Nephron progenitor cell (in vitro differentiated cells): ENCODE measurements around the gene CTDNEP1.

Experiments
- DNase-seq: peaks from one replicate; pipeline ENCODE4 v3.0.0; 2021
- H3K27ac Mint-ChIP-seq: 2 replicates; pipeline ENCODE4 v1.8.0; 2021; ENCODE audit warnings: mild to moderate bottlenecking, moderate library complexity, mixed read lengths
- H3K27me3 Mint-ChIP-seq: 2 replicates; pipeline ENCODE4 v1.8.0; 2021; ENCODE audit warnings: mild to moderate bottlenecking, low read depth, mixed read lengths; ENCODE audit not compliant: poor library complexity
- H3K36me3 Mint-ChIP-seq: 2 replicates; pipeline ENCODE4 v1.8.0; 2021; ENCODE audit warnings: low read depth, mixed read lengths
- H3K4me1 Mint-ChIP-seq: 2 replicates; pipeline ENCODE4 v1.8.0; 2021; ENCODE audit warnings: mixed read lengths
- H3K4me3 Mint-ChIP-seq: 2 replicates; pipeline ENCODE4 v1.8.0; 2021; ENCODE audit warnings: mild to moderate bottlenecking, moderate library complexity, mixed read lengths
- H3K9me3 Mint-ChIP-seq: 2 replicates; pipeline ENCODE4 v1.8.0; 2021; ENCODE audit warnings: mild to moderate bottlenecking, moderate library complexity, mixed read lengths
- CTCF ChIP-seq: fragments of 200-600 bp; sonication (generic); IDR thresholded peaks from 2 replicates; pipeline ENCODE4 v1.5.0; 2021; ENCODE audit warnings: antibody characterized with exemption

Gene CTDNEP1

GRCh38 chr17:7251661-7252175 lies at the start of gene CTDNEP1:
TSS of gene CTDNEP1 (minus strand) at chr17:7251734. CDS start at chr17:7251296, 438 bp downstream.
- no peaks in the 10 kb centered on the region for H3K9me3 Mint-ChIP-seq
- H3K4me1 Mint-ChIP-seq: peaks cover 51% of the 10 kb centered on the region
- DNase-seq: peak; percentile 99
- H3K27me3 Mint-ChIP-seq: peaks cover 2% of the 10 kb centered on the region
- peak within 1 kb of the TSS; percentile 98 for H3K4me3 Mint-ChIP-seq
- H3K36me3 Mint-ChIP-seq: peaks cover 27% of the 10 kb centered on the region
- TF ChIP-seq CTCF: no peak
- peak within 1 kb of the TSS; percentile 100 for H3K27ac Mint-ChIP-seq

DNA sequence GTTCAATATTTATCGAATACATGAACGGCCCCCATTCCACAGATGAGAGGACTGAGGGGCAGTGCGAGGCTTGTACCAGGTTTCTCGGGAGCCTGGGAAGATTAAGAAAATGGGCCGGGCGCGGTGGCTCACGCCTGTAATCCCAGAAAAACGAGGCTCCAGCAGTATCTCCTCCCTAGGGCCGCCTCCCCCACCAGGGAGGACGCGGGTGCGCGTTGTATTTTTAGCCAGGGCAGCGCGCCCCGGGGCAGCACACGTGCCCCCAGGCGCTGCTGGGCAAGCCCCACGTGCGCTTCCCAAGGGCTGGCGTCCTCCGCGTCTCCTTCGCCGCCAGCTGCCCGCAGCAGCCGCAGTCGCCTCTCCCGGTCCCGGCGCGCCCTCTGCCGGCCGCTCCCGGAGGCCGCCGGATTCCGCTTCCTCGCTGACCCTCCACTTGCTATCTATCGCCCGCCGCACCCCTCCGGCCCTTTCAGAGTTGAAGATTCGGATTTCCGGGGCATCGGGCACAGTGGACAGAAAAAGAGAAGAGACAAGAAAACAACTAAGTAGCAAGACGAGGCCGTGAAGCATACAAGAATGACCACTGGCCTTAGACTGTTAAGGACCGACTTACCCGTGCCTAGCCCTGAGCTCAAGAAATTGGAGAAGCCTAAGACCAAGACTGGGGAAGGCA lies 44.8 kb upstream of the CTDNEP1 start:
- Mint-ChIP-seq H3K9me3 (no peaks in the 10 kb centered on the region), H3K4me3 (peak overlapping the region; percentile 61), H3K4me1 (peaks cover 39% of the 10 kb centered on the region), H3K27me3 (peaks cover 80% of the 10 kb centered on the region), H3K27ac (no peak overlapping the region), H3K36me3 (no peaks in the 10 kb centered on the region)
- peak; percentile 94 for DNase-seq
- TF ChIP-seq CTCF: peak; percentile 88

DNA sequence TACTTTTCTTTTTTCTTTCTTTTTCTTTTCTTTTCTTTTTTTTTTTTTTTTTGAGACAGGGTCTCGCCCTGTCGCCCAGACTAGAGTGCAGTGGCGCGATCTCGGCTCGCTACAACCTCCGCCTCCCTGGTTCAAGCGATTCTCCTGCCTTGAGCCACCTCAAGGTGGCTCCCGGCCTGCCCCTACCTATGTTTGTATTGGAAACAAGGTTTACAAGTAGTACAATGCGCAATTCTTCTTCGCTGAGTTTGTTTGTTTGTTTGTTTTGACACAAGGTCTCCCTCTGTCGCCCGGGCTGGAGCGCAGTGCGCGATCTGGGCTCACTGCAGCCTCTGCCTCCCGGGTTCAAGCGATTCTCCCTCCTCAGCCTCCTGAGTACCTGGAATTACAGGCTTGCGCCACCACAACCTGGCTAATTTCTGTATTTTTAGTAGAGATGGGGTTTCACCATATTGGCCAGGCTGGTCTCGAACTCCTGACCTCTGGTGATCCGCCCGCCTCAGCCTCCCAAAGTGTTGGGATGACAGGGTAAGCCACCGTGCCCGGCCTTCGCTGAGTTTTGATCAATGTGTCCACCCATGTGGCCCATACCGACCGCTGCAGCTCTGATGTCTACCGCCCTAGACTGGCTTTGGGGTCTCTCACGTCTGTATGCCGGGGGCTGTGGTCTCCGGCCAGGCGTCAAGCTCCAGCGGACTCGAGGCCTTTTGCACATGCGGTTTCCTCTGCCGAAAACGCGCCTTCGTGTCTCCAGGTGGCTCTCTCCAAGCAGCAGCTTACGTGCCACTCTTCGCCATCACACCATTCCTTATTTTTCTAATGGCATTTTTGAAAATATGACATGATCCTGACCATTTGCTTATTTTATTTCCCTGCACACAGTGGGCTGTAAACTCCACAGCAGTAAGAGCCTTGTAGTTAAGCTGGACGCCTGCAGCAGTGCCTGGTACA lies 44.0 kb upstream of the CTDNEP1 start:
- Mint-ChIP-seq H3K27ac (no peak overlapping the region), H3K9me3 (no peaks in the 10 kb centered on the region), H3K27me3 (peaks cover 76% of the 10 kb centered on the region), H3K4me1 (peaks cover 44% of the 10 kb centered on the region), H3K36me3 (no peaks in the 10 kb centered on the region), H3K4me3 (peak overlapping the region; percentile 79)
- no peak for TF ChIP-seq CTCF
- no peak for DNase-seq

DNA sequence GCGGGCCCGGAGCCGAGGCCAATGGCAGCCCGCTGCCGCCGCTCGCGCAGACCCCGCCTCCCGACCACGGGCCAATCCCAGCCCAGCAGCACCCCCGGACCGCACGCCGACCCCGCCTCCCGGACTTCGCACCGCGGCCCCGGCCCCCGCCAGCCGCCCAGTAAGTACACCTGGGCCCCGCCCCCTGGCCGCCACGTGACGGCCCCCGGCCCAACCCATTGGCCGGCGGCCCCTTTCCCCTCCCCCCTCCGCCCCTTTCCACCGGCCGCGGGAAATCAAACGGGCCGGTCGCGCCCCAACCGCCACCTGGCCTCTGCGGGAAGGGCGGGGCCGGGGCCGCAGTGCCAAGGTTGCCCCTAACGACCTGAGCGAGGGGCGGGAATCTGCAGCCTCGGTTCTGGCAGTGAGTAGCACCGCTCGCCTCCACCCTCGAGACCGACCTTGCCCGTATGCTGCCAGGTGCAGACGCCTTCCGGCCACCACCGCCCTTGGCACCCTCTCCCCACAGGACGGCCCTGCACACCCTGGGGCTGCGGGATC lies 43.1 kb upstream of the CTDNEP1 start, which contains the start of gene YBX2:
YBX2 (minus strand) TSS at position 26 of the 540 bp plus-strand sequence. CDS start 139 bp downstream, outside the sequence.
- no peak for TF ChIP-seq CTCF
- peak; percentile 93 for DNase-seq
- Mint-ChIP-seq H3K27me3 (peaks cover 67% of the 10 kb centered on the region), H3K9me3 (no peaks in the 10 kb centered on the region), H3K27ac (no peak within 1 kb of the TSS), H3K4me3 (peak within 1 kb of the TSS; percentile 79), H3K4me1 (peaks cover 50% of the 10 kb centered on the region), H3K36me3 (no peaks in the 10 kb centered on the region)

DNA sequence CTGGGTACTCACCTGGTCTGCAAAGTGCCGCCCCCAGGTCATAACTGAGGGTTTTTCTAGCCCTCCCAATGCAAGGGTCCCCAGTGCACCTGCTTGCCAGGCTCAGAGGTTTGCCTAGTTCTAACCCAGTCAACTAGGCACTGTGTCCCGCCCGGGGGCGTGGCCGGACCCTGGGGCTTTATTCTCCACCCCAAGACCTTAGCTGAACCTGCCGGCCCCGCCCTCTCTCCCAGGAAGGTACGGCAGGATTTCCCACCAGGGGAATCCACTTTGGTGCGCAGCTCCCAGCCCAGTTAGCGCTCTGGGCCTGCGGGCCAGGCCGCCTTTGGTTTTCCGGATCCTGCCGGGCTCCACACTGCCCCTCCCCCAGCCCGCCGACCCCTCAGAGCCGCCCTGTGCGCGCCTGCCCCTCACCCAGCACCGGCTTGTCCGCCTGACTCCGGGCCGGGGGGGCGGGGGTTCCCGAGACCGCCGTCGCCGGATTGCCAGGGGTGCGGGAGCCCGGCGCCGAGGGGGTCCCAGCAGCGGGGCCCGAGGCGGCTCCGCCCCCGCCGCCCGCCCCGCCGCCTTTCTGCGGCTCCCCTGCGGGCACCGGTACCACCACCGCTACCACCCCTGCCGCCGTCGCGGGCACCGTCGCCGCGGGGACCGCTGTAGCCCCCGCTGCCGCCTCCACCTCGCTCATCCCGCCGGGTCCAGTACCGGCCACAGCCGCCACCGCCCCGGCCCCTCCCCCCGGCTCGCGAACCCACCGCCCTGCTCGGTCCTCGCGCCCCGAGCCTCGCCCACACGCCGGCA lies 42.5 kb upstream of the CTDNEP1 start:
- Mint-ChIP-seq H3K36me3 (no peaks in the 10 kb centered on the region), H3K4me3 (peak overlapping the region; percentile 64), H3K9me3 (no peaks in the 10 kb centered on the region), H3K27me3 (peaks cover 63% of the 10 kb centered on the region), H3K27ac (no peak overlapping the region), H3K4me1 (peaks cover 51% of the 10 kb centered on the region)
- no peak for TF ChIP-seq CTCF
- peak; percentile 56 for DNase-seq
